Tibial nerve (tissue), 4 donors: ENCODE data around the gene STK39. TPM values are rescaled to one million over a fixed set of nuclear protein-coding genes. Genes with fewer than 3 reads are reported as not detected.

Source experiments
- DNase-seq, 2 donors: peaks; one replicate each; pipeline ENCODE4 v3.0.0-alpha.2; 2019; ENCODE audit warnings: low spot score in 2 of 2
- H3K27ac ChIP-seq, 4 donors: fragments of 200-600 bp; sonication (generic) in 3 of 4; one replicate each; pipeline ENCODE4 v1.5.1; 2017 to 2019; ENCODE audit warnings: mild to moderate bottlenecking in 1 of 4
- H3K27me3 ChIP-seq, 2 donors: fragments of 200-600 bp; sonication (generic) in 1 of 2; one replicate each; pipeline versions ENCODE4 v1.5.1 to v1.6.0; 2017 to 2019
- H3K36me3 ChIP-seq, 3 donors: fragments of 200-600 bp; sonication (generic); one replicate each; pipeline ENCODE4 v1.5.1; 2018 to 2019
- H3K4me1 ChIP-seq, 4 donors: fragments of 200-600 bp; sonication (generic) in 3 of 4; one replicate each; pipeline ENCODE4 v1.5.1; 2017 to 2019
- H3K4me3 ChIP-seq, 4 donors: fragments of 200-600 bp; sonication (generic) in 3 of 4; one replicate each; pipeline ENCODE4 v1.5.1; 2017 to 2019; ENCODE audit warnings: mild to moderate bottlenecking in 1 of 4, moderate library complexity in 1 of 4
- H3K9me3 ChIP-seq, 4 donors: fragments of 200-600 bp; sonication (generic) in 3 of 4; one replicate each; pipeline ENCODE4 v1.5.1; 2017 to 2019
- CTCF ChIP-seq, 5 experiments: fragments of 200-600 bp in 3 of 5; fragments of 450-650 bp in 2 of 5; sonication (generic) in 3 of 5; IDR thresholded peaks; one replicate each; pipeline ENCODE4 v1.5.1; 2016 to 2019; ENCODE audit warnings: antibody characterized with exemption in 5 of 5, mild to moderate bottlenecking in 3 of 5, moderate library complexity in 2 of 5
- EP300 ChIP-seq, 2 donors: sonication (generic); formaldehyde crosslinking; IDR thresholded peaks; one replicate each; pipeline ENCODE4 v1.6.1; 2017; ENCODE audit warnings: antibody characterized with exemption in 2 of 2, mild to moderate bottlenecking in 1 of 2
- POLR2A ChIP-seq, 2 donors: fragments of 450-650 bp; IDR thresholded peaks; one replicate each; pipeline ENCODE4 v1.6.1; 2017; ENCODE audit warnings: antibody characterized with exemption in 2 of 2, mild to moderate bottlenecking in 2 of 2, moderate library complexity in 2 of 2
- WGBS, 2 donors: methylation state at CpG; one replicate each; pipeline ENCODE4 v1.1.5; 2018; 5-methylcytosine and 5-hydroxymethylcytosine counted together
- total RNA-seq, 4 donors: library from RNA; depleted of rRNA; stranded (reverse); fragments of >200 nt; gene quantifications; one replicate each; pipeline ENCODE4 v1.1.0, GENCODE V29; 2016

The STK39 gene
- total RNA-seq, 4 donors from 2014 or later = 8.5 to 13.5 (median 12.0) TPM

- TF ChIP-seq POLR2A (IDR thresholded peaks at IDR 0.05) (no peak), CTCF (IDR thresholded peaks at IDR 0.05) (no peak), EP300 (IDR thresholded peaks at IDR 0.05) (no peak)
- Histone ChIP-seq H3K4me3 (no peak overlapping the region), H3K27ac (no peak overlapping the region), H3K36me3 (no peaks in the 10 kb centered on the region), H3K27me3 (no peaks in the 10 kb centered on the region), H3K4me1 (peaks cover 0 to 13% (median 0%) of the 10 kb centered on the region in 4 donors), H3K9me3 (no peaks in the 10 kb centered on the region)
- 83 to 84% methylated on average over 8 of the region's 8 CpGs for WGBS, 2 donors
- DNase-seq = no peak
These were observed 156.8 kb downstream of the STK39 start for GRCh38 chr2:168090366-168091135.

- H3K4me3 ChIP-seq = no peak overlapping the region
- H3K27ac ChIP-seq = no peak overlapping the region
- no peak for DNase-seq
- no peaks in the 10 kb centered on the region for H3K9me3 ChIP-seq
- no peak for TF ChIP-seq CTCF (IDR thresholded peaks at IDR 0.05)
- no peak for TF ChIP-seq POLR2A (IDR thresholded peaks at IDR 0.05)
- no peak for TF ChIP-seq EP300 (IDR thresholded peaks at IDR 0.05)
- 88 to 90% methylated on average over 1 of the region's 1 CpG for WGBS, 2 donors
- H3K36me3 ChIP-seq = no peaks in the 10 kb centered on the region
- peaks cover 0 to 21% (median 0%) of the 10 kb centered on the region in 4 donors for H3K4me1 ChIP-seq
- H3K27me3 ChIP-seq = no peaks in the 10 kb centered on the region
These were observed 158.2 kb downstream of the STK39 start for GRCh38 chr2:168089200-168089599.

- no peak for DNase-seq
- no peak for TF ChIP-seq CTCF (IDR thresholded peaks at IDR 0.05)
These were observed 160.0 kb downstream of the STK39 start for GRCh38 chr2:168087401-168087800.

GRCh38 chr2:168086851-168087250 is 160.5 kb downstream of the STK39 start:
- H3K27ac ChIP-seq = peak overlapping the region in 2 of 4 donors; percentile 27 to 46
- no peaks in the 10 kb centered on the region for H3K27me3 ChIP-seq
- TF ChIP-seq CTCF (IDR thresholded peaks at IDR 0.05) = no peak
- TF ChIP-seq EP300 (IDR thresholded peaks at IDR 0.05) = peak in 1 of 2 donors; percentile 34
- no peak overlapping the region for H3K4me3 ChIP-seq
- peak in 1 of 2 donors; percentile 16 for DNase-seq
- H3K9me3 ChIP-seq = no peaks in the 10 kb centered on the region
- peaks cover 0 to 24% (median 0%) of the 10 kb centered on the region in 4 donors for H3K4me1 ChIP-seq
- no peaks in the 10 kb centered on the region for H3K36me3 ChIP-seq
- 59 to 66% methylated on average over 5 of the region's 5 CpGs for WGBS, 2 donors

More at GRCh38 chr2:168087401-168087800, 160.0 kb downstream of the STK39 start:
- Histone ChIP-seq H3K27ac (peak overlapping the region in 2 of 4 donors; percentile 27 to 46), H3K9me3 (no peaks in the 10 kb centered on the region), H3K4me1 (peaks cover 0 to 24% (median 0%) of the 10 kb centered on the region in 4 donors), H3K27me3 (no peaks in the 10 kb centered on the region), H3K36me3 (no peaks in the 10 kb centered on the region), H3K4me3 (no peak overlapping the region)
- WGBS, 2 donors = 88 to 90% methylated on average over 4 of the region's 4 CpGs

GRCh38 chr2:168085801-168086361 is 161.5 kb downstream of the STK39 start:
- Histone ChIP-seq H3K9me3 (no peaks in the 10 kb centered on the region), H3K36me3 (no peaks in the 10 kb centered on the region), H3K4me3 (no peak overlapping the region), H3K27me3 (no peaks in the 10 kb centered on the region), H3K27ac (no peak overlapping the region), H3K4me1 (peaks cover 0 to 24% (median 0%) of the 10 kb centered on the region in 4 donors)
- TF ChIP-seq EP300 (IDR thresholded peaks at IDR 0.05) = no peak
- no peak for TF ChIP-seq CTCF (IDR thresholded peaks at IDR 0.05)
- TF ChIP-seq POLR2A (IDR thresholded peaks at IDR 0.05) = no peak
- WGBS, 2 donors = 86 to 88% methylated on average over 4 of the region's 4 CpGs
- no peak for DNase-seq
